B cell (primary cell): ENCODE results near the gene NLRP9.

Experiments
- EZH2 ChIP-seq: IDR thresholded peaks from 2 replicates; pipeline ENCODE4 v1.6.1; 2012; ENCODE audit warnings: borderline replicate concordance, low read depth, mild to moderate bottlenecking, moderate library complexity, low read length; ENCODE audit not compliant: insufficient read depth, poor library complexity, severe bottlenecking
- TF ChIP-seq, protein P1 (sequence below): fragments of 200-600 bp; IDR thresholded peaks from one replicate; pipeline ENCODE4 v1.8.0; 2022; ENCODE audit warnings: antibody characterized with exemption, mild to moderate bottlenecking

DNA sequence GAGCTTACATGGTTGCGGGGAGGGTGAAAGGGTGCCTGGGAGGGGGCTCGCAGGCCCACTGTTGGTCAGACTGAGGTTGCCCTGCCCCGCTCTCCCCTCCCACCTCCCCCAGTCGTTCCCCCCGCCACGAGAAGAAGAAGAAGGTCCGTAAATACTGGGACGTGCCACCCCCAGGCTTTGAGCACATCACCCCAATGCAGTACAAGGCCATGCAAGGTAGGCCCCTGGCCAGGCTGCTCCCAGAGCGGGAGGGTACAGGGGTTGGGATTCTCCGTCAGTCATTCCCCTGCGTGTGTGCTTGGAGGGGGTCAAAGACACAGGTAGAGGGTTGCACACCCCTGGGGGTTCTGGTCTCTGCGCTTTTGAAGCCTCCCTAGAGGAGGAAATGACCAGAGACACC lies 77.8 kb downstream of the NLRP9 start:
- TF ChIP-seq, protein P1, sequence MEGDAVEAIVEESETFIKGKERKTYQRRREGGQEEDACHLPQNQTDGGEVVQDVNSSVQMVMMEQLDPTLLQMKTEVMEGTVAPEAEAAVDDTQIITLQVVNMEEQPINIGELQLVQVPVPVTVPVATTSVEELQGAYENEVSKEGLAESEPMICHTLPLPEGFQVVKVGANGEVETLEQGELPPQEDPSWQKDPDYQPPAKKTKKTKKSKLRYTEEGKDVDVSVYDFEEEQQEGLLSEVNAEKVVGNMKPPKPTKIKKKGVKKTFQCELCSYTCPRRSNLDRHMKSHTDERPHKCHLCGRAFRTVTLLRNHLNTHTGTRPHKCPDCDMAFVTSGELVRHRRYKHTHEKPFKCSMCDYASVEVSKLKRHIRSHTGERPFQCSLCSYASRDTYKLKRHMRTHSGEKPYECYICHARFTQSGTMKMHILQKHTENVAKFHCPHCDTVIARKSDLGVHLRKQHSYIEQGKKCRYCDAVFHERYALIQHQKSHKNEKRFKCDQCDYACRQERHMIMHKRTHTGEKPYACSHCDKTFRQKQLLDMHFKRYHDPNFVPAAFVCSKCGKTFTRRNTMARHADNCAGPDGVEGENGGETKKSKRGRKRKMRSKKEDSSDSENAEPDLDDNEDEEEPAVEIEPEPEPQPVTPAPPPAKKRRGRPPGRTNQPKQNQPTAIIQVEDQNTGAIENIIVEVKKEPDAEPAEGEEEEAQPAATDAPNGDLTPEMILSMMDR: no peak
- no peak for TF ChIP-seq EZH2
